GM18861 (cell line): ENCODE results near the gene KCNIP3.
"Not testable (repeated sequence)": the region's sequence is repeated elsewhere in the genome, so short reads cannot be mapped to it uniquely, and the experiment has no call there.

ENCODE experiments used
- ATAC-seq: cut with Tn5 transposase; IDR thresholded peaks from one replicate; pipeline ENCODE4 v1.9.1; 2021; ENCODE audit not compliant: unreplicated experiment

Gene KCNIP3

GRCh38 chr2:95296880-95297487, at the start of gene KCNIP3:
Gene KCNIP3, plus strand, starts transcription at chr2:95297347. Its CDS starts 92 bp downstream, at chr2:95297439.
- ATAC-seq, result no peak

DNA sequence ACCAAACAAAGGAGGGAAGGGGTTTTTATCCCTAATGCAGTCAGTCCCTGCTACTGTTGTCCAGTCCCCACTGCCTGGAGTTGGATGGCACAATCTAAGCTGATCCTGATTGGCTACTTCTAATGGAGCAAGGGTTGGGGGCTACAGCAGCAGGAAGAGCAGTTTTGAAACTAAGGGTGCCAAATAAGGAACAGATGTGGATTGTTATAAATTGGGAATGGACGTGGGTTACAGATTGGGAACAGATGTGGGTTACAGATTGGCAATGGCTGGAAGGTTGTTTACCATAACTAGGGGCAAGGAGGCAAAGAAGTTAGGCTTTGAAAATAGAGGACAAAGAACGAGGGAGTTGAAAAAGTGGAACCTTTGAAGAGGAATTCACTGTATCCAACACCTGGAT, 38.9 kb upstream of the KCNIP3 start:
- ATAC-seq, result no peak

DNA sequence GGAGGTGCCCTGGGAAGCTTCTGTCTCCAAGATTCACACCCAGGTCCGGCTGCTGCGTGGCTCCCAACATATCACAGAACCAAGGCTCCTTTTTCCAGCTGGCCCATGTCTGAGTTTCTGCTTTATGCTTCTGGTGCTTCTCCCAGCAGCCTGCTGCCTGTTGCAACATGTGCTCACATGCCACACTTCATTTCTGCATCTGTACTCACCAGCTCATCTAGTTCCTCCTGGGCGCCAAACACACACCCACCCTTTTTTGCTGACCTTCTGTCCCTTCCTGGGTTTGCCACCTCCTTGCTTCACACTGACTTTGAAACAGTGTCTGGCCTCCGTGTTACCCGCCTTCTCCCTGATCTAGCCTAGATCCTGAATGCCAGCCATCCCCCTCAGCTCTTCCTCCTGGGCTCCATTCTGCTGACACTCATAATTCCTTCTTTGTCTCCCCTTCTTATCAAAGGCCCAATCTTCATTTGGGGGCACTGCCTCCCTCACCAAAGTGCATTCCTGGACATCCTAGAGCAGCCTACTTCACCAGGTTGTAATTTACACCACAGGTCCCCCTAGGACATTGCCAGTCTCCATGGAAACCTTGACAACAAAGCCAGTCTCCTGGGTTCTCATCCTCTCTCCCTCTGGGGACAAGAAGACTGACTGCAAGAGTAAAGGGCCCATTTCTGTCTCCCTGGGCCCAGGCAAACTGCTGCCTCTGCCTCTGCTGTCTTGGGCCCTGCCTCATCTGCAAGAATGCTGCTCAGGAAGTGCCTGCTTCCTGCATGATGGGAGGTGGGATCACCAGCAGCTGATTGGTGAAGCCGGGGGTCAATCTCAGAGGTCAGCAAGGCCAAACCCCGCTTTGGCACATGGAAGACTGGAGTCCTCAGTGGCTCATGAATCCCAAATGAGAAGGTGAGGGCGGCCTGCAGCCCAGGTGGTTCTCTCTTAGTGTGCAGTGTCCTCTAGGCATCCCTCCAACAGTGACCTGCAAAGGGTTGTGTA, 36.8 kb upstream of the KCNIP3 start:
- no peak for ATAC-seq

DNA sequence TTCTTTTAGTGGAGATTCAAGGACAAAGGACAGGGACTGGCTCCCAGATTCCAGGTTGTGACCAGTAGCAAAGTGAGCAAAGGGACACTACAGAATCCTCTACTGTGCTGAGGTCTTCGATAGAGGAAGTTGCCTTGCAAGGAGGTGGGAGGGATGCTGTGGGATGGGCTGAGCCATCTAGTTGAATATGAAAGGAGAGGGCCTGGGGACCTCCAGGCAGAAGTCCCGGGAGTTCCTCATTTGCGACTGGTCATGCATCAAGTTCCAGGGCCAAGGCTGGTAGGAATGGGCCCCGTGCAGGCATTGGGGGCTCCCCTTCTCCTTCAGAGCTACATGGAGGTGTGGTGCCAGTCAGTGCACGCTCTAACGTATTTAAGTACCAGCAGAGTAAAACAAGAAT, 35.5 kb upstream of the KCNIP3 start:
- no peak for ATAC-seq

GRCh38 chr2:95262896-95263542, 34.1 kb upstream of the KCNIP3 start:
- ATAC-seq, result no peak

DNA sequence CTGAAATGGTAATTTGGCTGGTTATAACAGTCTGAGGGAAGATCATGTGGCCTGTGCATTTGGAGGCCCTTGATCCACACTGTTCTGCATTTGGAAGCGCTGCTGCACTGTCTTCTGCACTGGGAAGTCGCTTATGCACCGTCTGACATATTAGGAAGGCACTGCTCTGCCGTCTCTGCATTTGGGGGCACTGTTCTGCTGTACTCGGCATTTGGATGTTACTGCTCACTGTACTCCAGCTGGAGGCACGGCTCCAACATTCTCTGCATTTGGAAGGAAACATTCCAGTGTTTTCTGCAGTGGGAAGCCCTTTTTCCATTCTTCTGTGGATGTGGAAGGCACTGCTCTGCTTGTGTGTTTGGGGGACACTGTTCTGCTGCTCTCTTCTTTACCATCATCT, 32.5 kb upstream of the KCNIP3 start:
- ATAC-seq, result no peak

GRCh38 chr2:95265182-95265581, 32.0 kb upstream of the KCNIP3 start:
- ATAC-seq, result no peak

DNA sequence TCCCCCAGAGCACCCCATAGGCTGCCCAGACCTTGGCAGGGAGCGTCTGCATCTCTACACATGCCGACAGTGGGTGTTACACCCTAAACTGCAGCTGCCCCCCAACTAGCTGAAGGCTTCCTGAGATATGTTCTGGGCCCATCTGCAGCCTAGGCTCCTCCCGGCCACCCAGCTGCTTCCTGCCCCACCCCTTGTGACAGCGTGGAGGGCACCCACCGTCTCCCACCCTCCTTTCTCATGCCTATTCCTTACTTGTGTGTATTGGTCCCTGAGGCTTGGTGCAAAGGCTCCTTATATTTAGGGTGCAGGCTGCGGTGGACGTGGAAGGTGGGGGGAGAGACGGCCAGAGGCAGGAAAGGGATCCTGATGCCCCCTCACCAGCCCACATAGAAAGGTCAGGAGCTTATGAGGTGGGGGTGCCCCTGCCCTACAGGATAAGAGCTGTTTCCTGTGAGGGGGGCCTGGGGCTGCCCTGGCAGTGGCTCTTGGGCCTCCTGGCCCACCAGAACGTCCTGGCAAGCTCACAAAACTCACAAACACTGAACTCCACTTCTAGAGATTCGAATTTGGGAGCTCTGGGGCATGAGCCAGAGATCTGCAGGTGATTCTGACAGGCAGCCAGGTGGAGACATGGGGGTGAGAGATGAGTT, 30.2 kb upstream of the KCNIP3 start:
- ATAC-seq, result no peak

DNA sequence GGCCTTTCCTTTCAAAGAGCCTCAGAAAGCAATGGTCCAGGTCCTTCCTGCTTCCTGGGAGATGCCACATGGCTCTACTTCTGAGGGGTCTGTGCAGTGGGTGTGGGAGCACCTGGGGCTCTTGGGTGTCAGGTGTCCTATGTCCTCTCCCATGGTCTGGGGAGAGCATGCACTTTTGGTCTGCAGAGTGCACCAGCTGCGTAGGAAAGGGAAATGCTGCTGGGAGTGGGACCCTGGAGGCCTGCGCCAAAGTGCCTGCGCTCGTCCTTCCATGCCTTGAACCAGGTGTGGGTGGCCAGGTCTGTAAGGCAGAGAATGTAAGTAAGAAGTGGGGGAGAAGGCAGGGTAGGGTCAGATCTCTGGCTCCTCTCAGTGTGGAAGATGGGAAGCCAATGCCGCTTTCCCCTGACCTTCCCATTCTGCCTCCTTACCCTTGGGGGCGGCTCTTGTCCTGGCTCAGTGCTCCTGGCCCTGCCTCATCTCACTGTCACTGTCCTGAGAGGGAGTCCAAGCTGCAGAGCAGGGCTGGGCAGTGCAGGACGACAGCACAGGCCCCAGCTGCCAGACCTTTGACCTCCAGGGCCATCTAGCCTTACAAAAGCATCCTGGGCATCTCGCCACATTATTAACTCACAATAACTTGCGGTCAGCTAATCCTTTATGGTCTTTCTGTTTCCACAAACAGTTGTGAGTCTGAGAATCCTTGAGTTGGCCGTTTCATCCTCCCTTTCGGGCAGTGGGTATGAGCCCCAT, 29.5 kb upstream of the KCNIP3 start:
- ATAC-seq, result no peak

DNA sequence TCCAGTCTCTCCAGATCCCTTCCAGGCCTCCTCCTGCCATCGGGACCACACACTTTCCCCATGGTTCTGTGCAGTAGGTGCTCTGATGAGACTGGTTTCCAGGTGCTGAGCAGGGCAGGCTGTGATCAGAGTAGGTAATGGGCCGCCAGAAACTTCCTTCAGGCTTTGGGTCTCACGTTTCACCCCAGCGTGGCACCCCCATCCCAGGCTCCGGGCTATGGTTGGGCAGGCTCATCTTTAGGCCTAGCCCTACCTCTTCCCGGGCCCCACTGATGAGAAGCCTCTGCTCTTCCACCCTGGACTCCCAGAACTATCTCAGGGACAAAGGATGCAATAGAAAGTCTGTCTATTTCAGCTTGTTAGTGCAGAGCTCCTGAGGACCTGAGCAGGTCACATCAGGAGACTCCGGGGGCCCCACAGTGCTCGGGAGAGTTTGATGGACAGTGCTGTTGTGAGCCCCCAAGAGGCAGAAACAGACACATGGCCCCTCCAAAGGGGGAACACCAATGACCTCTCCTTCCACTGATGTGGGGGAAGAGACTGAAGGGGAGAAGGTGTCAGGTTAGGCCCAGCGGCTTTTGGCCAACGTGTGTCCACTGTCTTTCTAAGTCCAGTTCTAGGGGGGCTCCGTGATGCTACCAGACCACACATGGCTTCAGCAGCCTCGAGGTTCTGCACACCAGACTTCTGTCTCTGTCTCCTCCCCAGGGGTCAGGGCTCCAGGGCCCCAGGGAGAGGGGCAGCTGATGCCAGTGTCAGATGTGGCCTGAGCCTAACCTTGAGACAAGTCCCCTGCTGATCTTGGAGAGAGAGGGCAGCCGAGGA, 28.7 kb upstream of the KCNIP3 start:
- no peak for ATAC-seq

- ATAC-seq, result no peak
These were observed 28.0 kb upstream of the KCNIP3 start for GRCh38 chr2:95269036-95269680.

GRCh38 chr2:95269745-95270144, 27.4 kb upstream of the KCNIP3 start:
- not testable (repeated sequence) for ATAC-seq

GRCh38 chr2:95270541-95271081, 26.5 kb upstream of the KCNIP3 start:
- ATAC-seq, result no peak

- ATAC-seq, result no peak
These were observed 25.7 kb upstream of the KCNIP3 start for GRCh38 chr2:95271381-95271971.

- ATAC-seq, result no peak
These were observed 24.8 kb upstream of the KCNIP3 start for GRCh38 chr2:95272299-95272751.

- no peak for ATAC-seq
These were observed 24.4 kb upstream of the KCNIP3 start for GRCh38 chr2:95272781-95273180.

GRCh38 chr2:95273566-95274290, 23.4 kb upstream of the KCNIP3 start:
- no peak for ATAC-seq
